ENCODE results near the gene MMP10. TPM values are rescaled to one million over a fixed set of nuclear protein-coding genes. Genes with fewer than 3 reads are reported as not detected.

MMP10 gene
- total RNA-seq, 4 donors from 2014 or later: not detected

GRCh38 chr11:102794382-102794781, 14.0 kb upstream of the MMP10 start:
- TF ChIP-seq CTCF (IDR thresholded peaks at IDR 0.05; ENCODE audit: low read depth): no peak

- no peak for TF ChIP-seq CTCF (IDR thresholded peaks at IDR 0.05; ENCODE audit: low read depth)
Observed at GRCh38 chr11:102793677-102794290, 13.4 kb upstream of the MMP10 start.

- no peak for TF ChIP-seq CTCF (IDR thresholded peaks at IDR 0.05; ENCODE audit: low read depth)
Observed at GRCh38 chr11:102792604-102793003, 12.2 kb upstream of the MMP10 start.

GRCh38 chr11:102791271-102792036, 11.0 kb upstream of the MMP10 start:
- no peak for TF ChIP-seq CTCF (IDR thresholded peaks at IDR 0.05; ENCODE audit: low read depth)

GRCh38 chr11:102788334-102788995, 8.0 kb upstream of the MMP10 start:
- no peak for TF ChIP-seq CTCF (IDR thresholded peaks at IDR 0.05; ENCODE audit: low read depth)

GRCh38 chr11:102784380-102784779, 4.0 kb upstream of the MMP10 start:
- no peak for TF ChIP-seq CTCF (IDR thresholded peaks at IDR 0.05; ENCODE audit: low read depth)

GRCh38 chr11:102783720-102784119, 3.3 kb upstream of the MMP10 start:
- TF ChIP-seq CTCF (IDR thresholded peaks at IDR 0.05; ENCODE audit: low read depth): no peak

Measured in subcutaneous adipose tissue (tissue), 4 donors.